GM18526 (cell line): Measurements from ENCODE around the gene GAREM1.

Source experiments
- POLR2A ChIP-seq: IDR thresholded peaks from 3 replicates; pipeline ENCODE4 v1.6.1; 2011; ENCODE audit not compliant: insufficient read length; ENCODE audit errors: extremely low read depth

Gene GAREM1

GRCh38 chr18:32366586-32367538 is 103.8 kb downstream of the GAREM1 start:
- TF ChIP-seq POLR2A, result no peak

DNA sequence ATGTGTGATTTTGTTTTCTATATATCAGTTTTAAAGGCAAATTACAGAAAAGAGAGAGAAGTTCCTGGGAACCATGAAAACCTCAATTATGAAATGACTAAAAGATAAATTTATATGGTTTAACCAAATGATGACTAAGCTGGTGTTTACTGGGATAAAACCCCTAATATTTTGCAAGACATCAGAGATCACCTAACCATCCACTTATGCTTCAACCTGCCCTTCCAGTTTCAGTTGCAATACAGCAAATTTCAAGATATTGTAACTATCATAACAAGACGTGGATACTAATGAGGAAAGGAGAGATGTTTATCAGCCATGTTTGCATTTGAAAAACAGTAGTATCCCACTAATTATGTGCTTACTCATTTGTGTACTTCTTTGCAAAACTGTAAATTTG is 108.2 kb downstream of the GAREM1 start:
- TF ChIP-seq POLR2A, result no peak

DNA sequence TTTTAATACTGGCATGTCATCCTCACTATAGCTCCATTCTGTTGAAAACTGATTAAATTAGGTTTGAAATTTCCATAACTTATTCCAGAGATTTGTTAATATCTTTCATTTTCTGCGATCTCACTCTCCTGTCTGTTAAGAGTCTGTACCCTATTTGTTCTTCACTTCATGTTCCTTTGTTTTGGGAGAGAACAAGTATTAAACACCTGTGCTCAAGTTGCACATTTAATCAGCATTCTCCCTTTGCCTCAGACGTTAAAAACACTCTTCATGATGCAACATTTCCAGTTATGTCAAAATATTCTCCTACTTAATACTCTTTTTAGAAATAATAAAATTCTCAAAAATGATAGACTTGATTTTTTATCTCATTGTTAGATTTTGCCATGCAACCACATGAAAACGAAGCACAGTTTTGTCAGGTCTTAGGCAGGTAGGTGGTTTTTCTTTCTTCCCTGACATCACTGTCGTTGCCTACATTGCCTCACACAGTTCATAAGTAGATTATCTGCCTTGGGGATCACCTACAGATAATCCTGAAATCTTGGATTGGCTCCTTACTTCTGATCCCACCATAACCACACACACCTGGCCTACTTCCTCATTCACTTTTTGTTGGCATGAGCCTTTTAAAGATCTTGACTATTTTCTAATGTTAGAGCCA is 109.9 kb downstream of the GAREM1 start:
- no peak for TF ChIP-seq POLR2A

GRCh38 chr18:32358529-32358928 is 112.2 kb downstream of the GAREM1 start:
- no peak for TF ChIP-seq POLR2A

DNA sequence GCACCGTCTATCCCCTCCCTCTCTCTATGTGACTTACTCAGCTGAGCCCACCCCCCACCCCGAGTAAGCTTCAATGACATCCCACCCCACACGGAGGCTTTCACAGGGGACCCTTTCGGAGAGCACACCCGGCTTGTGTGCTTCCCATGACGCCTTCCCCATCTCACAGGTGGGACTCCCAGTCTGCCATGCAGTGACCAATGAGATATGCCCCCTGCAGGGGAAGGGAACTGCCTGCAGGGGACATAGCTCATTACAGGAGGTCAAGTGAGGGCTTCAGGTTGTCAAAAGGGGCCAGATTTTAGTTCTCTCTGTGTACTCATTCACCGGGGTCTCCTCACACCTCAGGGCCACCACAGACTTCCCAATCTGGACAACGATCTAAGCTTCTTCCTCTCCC is 112.6 kb downstream of the GAREM1 start:
- TF ChIP-seq POLR2A, result no peak

DNA sequence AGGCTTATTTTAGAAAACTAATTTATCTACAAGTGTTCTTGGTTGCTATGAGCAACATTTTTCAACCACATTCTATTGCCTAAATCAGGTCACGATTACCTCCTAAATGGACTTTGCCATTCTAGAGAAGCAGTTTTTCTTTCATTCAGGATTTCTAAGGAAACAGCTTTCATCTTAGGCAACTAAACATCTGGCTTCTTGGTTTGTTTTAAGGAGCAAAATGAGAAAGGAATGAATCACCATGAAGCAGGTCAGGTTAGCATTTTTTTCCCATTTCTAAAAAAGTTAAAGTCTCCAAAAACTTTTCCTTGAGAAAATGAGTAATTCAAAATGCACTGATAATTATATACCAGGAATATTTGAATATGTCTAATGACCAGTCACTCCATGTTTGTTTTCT is 114.8 kb downstream of the GAREM1 start:
- TF ChIP-seq POLR2A, result no peak

- no peak for TF ChIP-seq POLR2A
Measured at GRCh38 chr18:32354518-32354917, 116.2 kb downstream of the GAREM1 start.

DNA sequence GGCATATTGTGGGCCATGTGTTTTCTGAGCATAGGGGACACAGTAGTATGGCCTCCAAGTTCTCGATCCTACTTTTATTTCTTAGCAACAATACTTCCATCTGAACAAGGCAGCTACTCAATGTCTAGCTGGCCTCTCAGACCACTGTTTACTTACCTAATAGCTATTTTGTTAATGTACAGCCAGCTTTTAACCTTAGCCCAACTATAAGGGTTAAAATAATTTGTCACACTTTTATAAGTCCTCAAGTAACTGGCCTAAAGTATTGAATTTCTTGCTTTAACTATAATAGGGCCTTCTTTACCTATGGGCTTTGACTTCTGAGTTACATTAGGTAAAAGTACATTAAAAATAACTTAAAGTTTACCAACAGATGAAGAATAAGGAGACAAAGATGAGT is 117.4 kb downstream of the GAREM1 start:
- TF ChIP-seq POLR2A, result no peak

DNA sequence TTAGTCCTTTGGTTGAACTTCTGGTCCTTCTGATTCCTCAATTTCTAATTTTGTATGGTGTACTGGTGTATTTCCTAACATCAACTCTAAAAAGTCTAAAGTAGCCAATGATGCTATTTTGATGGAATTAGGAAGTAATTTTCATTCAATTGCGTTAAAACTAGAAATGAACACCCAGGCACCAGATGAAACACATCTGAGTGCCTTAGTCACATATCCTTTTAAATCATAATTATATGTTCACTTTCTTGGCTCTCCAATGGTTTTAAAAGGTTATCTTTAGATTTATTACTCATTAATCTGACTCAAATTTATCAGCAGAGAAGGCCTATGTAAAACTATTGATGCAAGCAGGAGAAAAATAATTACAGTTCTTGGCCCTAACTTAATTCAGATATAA is 119.7 kb downstream of the GAREM1 start:
- TF ChIP-seq POLR2A, result no peak

DNA sequence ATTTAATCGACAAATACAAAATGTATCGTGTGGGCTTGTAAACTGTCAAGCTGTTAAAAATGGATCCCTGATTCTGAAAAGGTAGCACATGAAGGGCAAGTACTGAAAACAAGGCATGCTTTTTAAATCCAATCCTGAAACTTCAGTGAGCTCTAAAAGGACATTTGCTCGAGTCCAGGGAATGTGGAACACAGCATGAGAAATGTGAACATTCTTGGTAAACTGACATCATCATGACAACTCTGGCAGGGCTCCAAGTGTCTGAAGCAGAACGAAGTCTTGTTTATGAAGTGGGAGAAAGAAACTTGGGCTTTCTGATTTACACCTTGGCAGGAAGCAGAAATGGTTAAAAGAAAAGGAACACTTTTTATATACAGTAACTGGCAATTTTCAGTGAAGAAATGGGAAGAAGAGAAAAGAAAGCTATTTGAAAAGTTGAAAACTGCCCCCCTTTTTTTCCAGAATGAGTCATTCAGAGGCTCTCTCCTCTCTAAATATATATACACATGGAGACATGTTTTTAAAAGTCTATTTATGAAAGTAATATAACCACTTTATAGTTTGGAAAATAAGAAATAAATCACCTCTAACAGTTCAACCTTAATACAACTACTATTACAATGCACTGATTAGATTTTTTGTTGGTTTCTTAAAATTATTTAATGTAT is 120.8 kb downstream of the GAREM1 start:
- no peak for TF ChIP-seq POLR2A

GRCh38 chr18:32346671-32347070 is 124.0 kb downstream of the GAREM1 start:
- no peak for TF ChIP-seq POLR2A

DNA sequence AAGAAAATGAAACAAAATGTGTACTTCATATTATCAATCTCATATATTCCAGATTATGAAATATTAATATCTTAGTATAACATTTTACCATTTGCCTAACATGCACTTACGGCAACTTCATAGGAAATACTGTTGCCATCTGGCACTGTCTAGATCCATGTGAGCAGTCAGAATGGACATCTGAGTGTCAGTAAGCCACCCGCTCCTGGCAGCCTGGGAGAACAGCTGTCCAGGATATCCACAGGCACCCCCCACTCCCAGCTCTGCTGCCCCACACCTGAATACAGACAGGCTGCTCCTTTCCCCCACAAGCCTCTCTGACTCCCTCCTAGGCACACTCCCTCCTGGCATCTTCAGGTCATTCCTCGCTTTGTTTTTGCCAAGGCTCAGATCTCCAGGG is 127.0 kb downstream of the GAREM1 start:
- no peak for TF ChIP-seq POLR2A

DNA sequence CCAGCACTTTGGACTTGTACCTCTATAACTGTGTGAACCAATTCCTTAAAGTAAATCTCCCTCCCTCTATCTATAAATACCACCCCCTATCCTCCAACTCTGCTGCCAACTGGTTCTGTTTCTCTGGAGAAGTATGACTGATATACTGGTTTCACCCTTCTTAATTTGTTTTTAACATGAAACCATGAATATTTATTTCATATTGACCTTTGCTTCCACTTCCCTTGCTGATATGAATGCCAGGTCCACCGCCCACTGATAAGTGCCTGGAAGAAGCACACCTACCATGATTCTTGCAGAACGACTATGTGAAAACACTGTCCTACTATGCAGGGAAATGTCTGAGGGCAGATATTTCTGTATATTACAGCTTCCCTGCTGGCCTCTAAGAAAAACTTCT is 131.6 kb downstream of the GAREM1 start:
- TF ChIP-seq POLR2A, result no peak

GRCh38 chr18:32337821-32338220 is 132.9 kb downstream of the GAREM1 start:
- TF ChIP-seq POLR2A, result no peak

DNA sequence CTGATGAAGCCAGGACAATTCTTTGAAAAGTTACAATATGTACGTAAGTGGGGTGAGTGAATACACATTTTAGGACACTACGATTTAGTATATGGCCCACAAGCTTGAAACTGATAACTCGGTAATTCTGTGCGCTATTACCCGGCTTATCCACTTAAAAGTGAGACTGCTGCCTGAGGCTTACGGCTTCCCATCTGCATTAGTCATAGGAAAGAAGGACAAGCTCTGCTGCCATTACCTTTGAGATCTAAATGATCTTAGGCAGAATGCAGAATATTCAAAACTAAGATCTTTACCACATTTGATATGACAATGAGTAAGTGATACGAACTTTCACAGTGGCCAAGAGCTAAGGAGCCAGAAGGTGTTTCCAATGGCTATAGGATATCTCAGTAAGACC is 133.3 kb downstream of the GAREM1 start:
- TF ChIP-seq POLR2A, result no peak

DNA sequence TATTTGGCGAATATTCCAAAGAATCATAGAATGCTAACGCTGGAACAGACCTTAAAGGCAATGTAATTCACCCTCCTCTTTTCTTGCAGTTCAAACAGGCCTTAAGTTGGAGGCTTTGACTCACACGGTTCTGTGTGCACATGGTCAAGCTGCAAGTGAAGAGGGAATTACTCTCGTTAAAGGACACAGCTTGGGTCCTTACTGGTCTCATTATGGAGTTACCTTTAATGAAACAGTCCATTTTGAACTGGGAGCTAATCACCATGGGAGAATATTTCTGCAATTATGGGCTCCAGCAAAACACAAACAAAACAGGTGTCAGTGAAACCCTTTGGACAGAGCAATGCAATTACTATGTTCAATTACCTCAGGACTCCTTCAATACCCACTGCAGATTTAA is 135.5 kb downstream of the GAREM1 start:
- TF ChIP-seq POLR2A, result no peak
